OCI-M2 (cell line): Measurements from ENCODE around the gene USP28.
"Not testable (repeated sequence)": the region's sequence is repeated elsewhere in the genome, so short reads cannot be mapped to it uniquely, and the experiment has no call there.

Experiments
- DNase-seq: peaks from one replicate; lab custom pipeline; 2025; ENCODE audit not compliant: unreplicated experiment; lab: John Stamatoyannopoulos, UW

Gene USP28

GRCh38 chr11:113778111-113778910, 97.1 kb downstream of the USP28 start:
- no peak for DNase-seq

DNA sequence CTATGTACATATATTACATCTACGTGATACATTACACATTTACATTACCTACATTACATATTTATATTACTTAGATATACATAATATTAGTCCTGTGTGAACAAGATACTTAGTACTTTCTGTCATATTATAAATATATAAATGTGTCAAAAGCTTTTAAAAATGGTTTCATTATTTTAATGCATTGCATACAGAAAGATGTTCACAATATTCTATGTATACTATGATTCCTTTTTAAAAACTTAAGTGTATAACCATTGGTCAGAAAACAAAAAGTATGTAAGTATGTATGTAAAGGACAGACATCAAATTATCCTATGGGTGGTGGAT, 101.2 kb downstream of the USP28 start:
- no peak for DNase-seq

GRCh38 chr11:113773416-113774173, 101.8 kb downstream of the USP28 start, which contains the start of gene ZW10:
TSS of gene ZW10 (minus strand) at chr11:113773692. CDS start at chr11:113773666, 26 bp downstream.
- DNase-seq: peak; percentile 73

GRCh38 chr11:113773092-113773415, 102.3 kb downstream of the USP28 start:
- DNase-seq: no peak

DNA sequence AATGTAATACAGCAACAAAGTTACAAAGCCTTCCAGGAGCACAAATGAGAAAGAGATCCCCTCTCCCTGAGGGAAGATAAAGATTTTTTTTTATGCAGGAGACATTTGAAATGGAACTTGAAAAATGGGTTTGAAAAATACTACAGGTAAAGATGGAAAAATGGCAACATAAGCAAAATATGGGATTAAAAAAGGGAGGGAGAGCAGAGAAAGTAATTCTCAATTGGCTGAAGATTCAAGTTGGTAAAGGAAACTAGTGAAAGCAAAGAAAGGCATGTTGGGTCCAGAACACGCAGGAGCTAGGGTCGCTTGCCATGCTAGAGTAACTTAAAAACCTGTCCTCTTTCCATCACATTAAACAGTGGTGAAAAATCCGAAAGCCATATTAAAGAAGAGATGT, 103.4 kb downstream of the USP28 start:
- DNase-seq: no peak

GRCh38 chr11:113764527-113765219, 110.7 kb downstream of the USP28 start:
- no peak for DNase-seq

- not testable (repeated sequence) for DNase-seq
Observed at GRCh38 chr11:113763040-113763439, 112.3 kb downstream of the USP28 start.

DNA sequence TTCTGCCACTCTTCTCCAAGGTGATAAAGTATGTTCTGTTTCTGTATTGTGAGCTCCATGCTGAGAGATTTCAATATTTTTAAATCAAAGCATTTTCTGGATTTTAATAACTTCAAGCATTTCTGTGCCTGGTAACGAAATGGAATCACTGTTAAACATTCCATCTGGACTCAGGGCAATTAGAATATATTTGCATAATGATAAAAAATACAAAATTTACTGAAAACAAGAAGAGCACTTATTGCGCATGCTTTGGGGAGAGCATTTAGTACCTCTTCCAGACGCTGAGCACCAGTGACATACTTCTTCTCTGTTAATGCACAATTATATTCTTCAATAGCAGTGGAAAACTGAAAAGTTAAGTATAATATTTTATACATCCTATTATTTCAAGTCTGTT, 115.1 kb downstream of the USP28 start:
- DNase-seq: no peak

- no peak for DNase-seq
Observed at GRCh38 chr11:113752932-113753331, 122.4 kb downstream of the USP28 start.
